ENCODE results near the gene CREB5. TPM values are rescaled to one million over a fixed set of nuclear protein-coding genes. Genes with fewer than 3 reads are reported as not detected.

CREB5 gene
- total RNA-seq, 1 experiment from 2014 or later, result 1.3 TPM

- H3K4me3 Mint-ChIP-seq, result no peak overlapping the region
- TF ChIP-seq NR1H2 (CRISPR knock-in tag; IDR thresholded peaks at IDR 0.05) (no peak), ZNF138 (CRISPR knock-in tag; conservative IDR thresholded peaks at IDR 0.05) (no peak), EMX1 (CRISPR knock-in tag; IDR thresholded peaks at IDR 0.05) (no peak), RELA (CRISPR knock-in tag; IDR thresholded peaks at IDR 0.05; ENCODE audit: borderline replicate concordance) (no peak), ZNF317 (CRISPR knock-in tag; IDR thresholded peaks at IDR 0.05; ENCODE audit: borderline replicate concordance, low read depth) (no peak), SOX15 (CRISPR knock-in tag; IDR thresholded peaks at IDR 0.05) (no peak), MLX (CRISPR knock-in tag; IDR thresholded peaks at IDR 0.05) (no peak), AR (CRISPR knock-in tag; IDR thresholded peaks at IDR 0.05) (no peak), ATF1 (CRISPR knock-in tag; IDR thresholded peaks at IDR 0.05) (no peak)
- TF ChIP-seq, protein P1, sequence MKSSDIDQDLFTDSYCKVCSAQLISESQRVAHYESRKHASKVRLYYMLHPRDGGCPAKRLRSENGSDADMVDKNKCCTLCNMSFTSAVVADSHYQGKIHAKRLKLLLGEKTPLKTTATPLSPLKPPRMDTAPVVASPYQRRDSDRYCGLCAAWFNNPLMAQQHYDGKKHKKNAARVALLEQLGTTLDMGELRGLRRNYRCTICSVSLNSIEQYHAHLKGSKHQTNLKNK (CRISPR knock-in tag; IDR thresholded peaks at IDR 0.05), result no peak
- TF ChIP-seq, protein P2, sequence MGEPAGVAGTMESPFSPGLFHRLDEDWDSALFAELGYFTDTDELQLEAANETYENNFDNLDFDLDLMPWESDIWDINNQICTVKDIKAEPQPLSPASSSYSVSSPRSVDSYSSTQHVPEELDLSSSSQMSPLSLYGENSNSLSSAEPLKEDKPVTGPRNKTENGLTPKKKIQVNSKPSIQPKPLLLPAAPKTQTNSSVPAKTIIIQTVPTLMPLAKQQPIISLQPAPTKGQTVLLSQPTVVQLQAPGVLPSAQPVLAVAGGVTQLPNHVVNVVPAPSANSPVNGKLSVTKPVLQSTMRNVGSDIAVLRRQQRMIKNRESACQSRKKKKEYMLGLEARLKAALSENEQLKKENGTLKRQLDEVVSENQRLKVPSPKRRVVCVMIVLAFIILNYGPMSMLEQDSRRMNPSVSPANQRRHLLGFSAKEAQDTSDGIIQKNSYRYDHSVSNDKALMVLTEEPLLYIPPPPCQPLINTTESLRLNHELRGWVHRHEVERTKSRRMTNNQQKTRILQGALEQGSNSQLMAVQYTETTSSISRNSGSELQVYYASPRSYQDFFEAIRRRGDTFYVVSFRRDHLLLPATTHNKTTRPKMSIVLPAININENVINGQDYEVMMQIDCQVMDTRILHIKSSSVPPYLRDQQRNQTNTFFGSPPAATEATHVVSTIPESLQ (CRISPR knock-in tag; IDR thresholded peaks at IDR 0.05), result no peak
- TF ChIP-seq, protein P3, sequence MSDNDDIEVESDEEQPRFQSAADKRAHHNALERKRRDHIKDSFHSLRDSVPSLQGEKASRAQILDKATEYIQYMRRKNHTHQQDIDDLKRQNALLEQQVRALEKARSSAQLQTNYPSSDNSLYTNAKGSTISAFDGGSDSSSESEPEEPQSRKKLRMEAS (CRISPR knock-in tag; IDR thresholded peaks at IDR 0.05), result no peak
- DNase-seq (ENCODE audit: low spot score) (no peak), ATAC-seq (no peak)
- H3K9me3 Mint-ChIP-seq, result no peaks in the 10 kb centered on the region
- POLR2A ChIA-PET, result no interaction called here
- no peaks in the 10 kb centered on the region for H3K36me3 Mint-ChIP-seq
- no peaks in the 10 kb centered on the region for H3K4me1 Mint-ChIP-seq
- CTCF ChIA-PET, result interaction anchor here (1.4 kb wide), 1 partner anchor 9 kb away, joined by 3 read pairs; no protein-coding TSS in a partner anchor
- H3K27me3 Mint-ChIP-seq (ENCODE audit: low read depth), result peaks cover 9% of the 10 kb centered on the region
- H3K27ac Mint-ChIP-seq, result no peak overlapping the region
Observed at GRCh38 chr7:28418311-28418710, 6.0 kb downstream of the CREB5 start.

GRCh38 chr7:28418966-28419365 lies 6.6 kb downstream of the CREB5 start:
- H3K4me3 Mint-ChIP-seq, result no peak overlapping the region
- no peak overlapping the region for H3K27ac Mint-ChIP-seq
- ATAC-seq, result no peak
- no peaks in the 10 kb centered on the region for H3K9me3 Mint-ChIP-seq
- peaks cover 3% of the 10 kb centered on the region; the same call in 1 of the 2 replicates for H3K27me3 Mint-ChIP-seq (ENCODE audit: low read depth)
- no peaks in the 10 kb centered on the region for H3K36me3 Mint-ChIP-seq
- no peaks in the 10 kb centered on the region for H3K4me1 Mint-ChIP-seq
- TF ChIP-seq ATF3 (CRISPR knock-in tag; conservative IDR thresholded peaks at IDR 0.05) (no peak), NR2C2 (CRISPR knock-in tag; IDR thresholded peaks at IDR 0.05) (no peak), HMGA2 (CRISPR knock-in tag; IDR thresholded peaks at IDR 0.05) (no peak), E2F5 (CRISPR knock-in tag; IDR thresholded peaks at IDR 0.05) (no peak), SOX15 (CRISPR knock-in tag; IDR thresholded peaks at IDR 0.05) (no peak), SMAD4 (CRISPR knock-in tag; IDR thresholded peaks at IDR 0.05) (no peak), ZNF232 (CRISPR knock-in tag; IDR thresholded peaks at IDR 0.05) (no peak), FOXJ3 (CRISPR knock-in tag; IDR thresholded peaks at IDR 0.05; ENCODE audit: borderline replicate concordance) (no peak), OVOL2 (CRISPR knock-in tag; IDR thresholded peaks at IDR 0.05; ENCODE audit: borderline replicate concordance) (no peak), NFATC4 (CRISPR knock-in tag; IDR thresholded peaks at IDR 0.05) (no peak), ZNF532 (CRISPR knock-in tag; IDR thresholded peaks at IDR 0.05; ENCODE audit: borderline replicate concordance) (no peak), ZNF423 (CRISPR knock-in tag; IDR thresholded peaks at IDR 0.05) (no peak), IRF2 (CRISPR knock-in tag; IDR thresholded peaks at IDR 0.05; ENCODE audit: borderline replicate concordance, low read depth) (no peak), TEAD4 (CRISPR knock-in tag; IDR thresholded peaks at IDR 0.05) (no peak)
- TF ChIP-seq, protein P3 (CRISPR knock-in tag; IDR thresholded peaks at IDR 0.05), result no peak
- CTCF ChIA-PET, result interaction anchor here (1.4 kb wide), 1 partner anchor 10 kb away, joined by 3 read pairs; no protein-coding TSS in a partner anchor
- POLR2A ChIA-PET, result no interaction called here
- no peak for DNase-seq (ENCODE audit: low spot score)
